NCI-H2107 treated with DMSO at 0.1 percent for 48 hours (cell line): Measurements from ENCODE around the gene MOK.

Source experiments
- DNase-seq: peaks from one replicate; lab custom pipeline; 2025; ENCODE audit not compliant: unreplicated experiment; lab: John Stamatoyannopoulos, UW

MOK gene

DNA sequence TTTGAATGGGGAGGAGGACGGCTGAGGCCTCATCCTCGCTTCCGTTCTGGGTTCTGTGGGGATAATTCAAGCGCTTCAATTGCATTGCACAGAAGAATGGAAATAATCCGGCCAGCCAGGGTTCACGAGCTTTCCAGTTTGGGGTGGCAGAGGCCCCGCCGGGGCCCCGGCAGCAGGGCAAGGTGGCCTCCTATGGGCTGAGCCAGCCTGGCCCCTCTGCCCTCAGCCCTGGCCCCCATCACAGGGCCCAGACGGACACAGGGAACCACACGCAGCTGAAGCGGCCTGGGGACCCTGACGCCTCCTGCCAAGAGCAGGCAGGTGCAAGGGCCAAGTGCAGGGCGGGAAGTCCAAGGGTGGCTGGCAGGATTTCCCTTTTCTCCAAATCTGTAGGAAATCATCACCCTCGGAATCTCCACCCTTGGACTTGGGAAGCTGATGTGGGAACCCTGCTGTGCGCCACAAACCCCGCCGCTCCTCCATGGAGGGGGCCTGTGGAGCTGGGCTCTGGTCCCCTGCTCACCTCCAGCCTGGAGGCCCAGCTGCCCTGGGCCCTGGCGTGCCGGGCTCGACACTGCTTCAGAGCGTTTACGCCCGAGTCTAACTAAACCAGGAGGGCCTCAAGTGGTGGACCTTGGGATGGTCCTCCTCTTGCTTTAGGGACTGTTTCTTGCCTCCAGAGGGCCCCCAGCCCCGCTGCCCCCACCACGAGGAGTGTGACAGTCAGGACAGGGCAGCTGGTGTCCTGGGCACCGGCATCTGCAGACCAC, 78.4 kb downstream of the MOK start:
- no peak for DNase-seq

DNA sequence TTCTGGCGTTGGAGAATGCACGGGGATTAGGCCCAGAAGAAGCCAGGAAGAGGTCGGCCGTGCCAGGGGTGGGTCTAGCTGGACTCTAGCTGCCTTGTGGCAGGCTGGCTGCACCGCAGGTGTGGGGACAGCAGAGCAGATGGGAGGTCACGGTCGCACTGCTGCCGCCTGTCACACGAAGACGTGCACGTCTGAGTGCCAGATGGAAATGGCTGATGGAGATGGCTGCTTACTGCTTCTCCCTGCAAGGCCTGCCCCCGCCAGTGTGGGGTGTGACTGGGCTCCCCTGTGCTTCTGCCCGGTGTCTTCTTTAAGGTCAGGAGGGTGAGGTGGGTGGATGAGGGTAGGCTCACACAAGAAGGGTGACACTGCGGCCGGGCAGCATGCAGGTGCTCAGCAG, 79.0 kb downstream of the MOK start:
- DNase-seq, result no peak

DNA sequence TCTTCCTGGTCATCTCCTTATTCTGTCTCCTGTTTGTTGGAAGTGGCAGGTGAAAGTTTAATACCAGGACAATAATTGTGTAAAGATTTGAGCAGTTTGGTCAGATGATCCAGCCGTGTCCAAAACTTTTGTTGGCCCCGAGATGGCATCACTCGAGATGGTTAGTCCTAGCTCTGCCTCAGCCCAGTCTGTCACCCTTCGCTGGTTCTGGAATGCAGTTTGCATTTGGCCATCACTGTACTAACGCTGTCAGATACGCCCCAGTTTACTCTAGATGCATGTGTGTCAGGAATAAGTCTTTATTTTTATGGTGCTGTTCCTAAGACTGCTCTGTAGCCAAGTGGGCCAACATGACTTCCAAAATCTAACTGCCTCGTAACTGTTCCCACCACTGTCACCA, 79.6 kb downstream of the MOK start:
- no peak for DNase-seq

DNA sequence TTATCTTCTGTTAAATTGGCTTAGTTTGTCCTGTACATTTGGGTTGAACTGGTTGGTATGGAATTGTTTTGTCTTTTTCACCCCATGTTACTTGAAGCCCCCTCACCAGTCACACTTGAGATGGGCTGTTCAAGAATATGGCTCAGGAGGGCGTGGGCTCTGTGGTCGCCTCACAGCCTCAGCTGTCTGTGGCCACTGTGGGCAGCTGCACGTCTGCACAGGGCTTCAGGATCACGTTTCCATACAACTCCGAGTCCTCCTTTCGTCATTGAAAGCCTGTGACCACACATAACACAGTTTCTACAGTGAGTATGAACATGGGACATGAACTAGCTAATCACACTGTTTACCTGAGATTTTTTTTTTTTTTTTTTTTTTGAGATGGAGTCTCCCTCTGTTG, 81.3 kb downstream of the MOK start:
- DNase-seq, result no peak

DNA sequence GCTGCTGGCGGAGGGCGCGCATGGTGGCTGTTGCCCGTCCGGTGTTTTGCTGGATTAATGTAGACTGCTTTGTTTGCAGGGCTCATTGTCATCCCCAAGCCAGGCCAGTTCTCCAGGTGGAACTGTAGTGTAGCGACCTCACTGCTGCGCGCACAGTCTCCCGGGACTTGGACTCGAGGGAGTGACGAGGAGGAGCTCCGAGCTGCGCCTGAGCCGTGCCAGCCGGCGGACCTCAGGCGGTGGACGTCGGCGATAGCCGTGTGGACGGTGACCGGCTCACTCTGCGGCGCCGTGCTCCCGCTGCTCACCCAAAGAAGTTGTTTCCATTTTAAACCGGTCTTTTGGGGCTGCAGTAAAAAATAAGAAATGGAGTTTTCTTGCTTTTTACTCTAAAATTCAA, 82.2 kb downstream of the MOK start:
- DNase-seq, result no peak

DNA sequence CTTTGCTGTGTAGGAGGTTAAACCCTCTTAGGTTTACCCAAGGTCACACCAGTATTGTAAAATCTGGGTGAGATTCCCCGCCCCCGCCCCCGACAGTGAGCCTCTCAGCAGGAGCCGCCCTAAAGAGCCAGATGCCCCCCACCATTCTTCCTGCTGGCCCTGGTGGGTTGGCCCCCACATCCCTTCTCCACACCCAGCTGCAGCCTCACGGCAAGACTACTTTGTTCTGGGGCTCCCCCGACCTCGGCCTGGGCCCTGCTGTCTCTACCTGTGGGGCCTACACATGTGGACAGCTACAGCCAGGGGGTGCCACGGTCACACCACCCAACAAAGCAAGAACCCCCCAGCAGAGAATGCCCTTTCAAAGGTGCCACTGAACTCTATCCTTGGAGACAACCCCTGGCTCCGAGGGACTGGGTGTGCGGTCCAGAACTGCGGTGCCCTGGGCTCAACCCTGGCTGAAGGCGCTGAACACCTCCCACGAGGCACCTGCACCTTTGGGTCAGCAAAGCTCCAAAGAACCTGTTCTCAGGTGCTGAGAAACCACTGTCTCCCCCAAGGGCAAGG, 82.9 kb downstream of the MOK start:
- no peak for DNase-seq

DNA sequence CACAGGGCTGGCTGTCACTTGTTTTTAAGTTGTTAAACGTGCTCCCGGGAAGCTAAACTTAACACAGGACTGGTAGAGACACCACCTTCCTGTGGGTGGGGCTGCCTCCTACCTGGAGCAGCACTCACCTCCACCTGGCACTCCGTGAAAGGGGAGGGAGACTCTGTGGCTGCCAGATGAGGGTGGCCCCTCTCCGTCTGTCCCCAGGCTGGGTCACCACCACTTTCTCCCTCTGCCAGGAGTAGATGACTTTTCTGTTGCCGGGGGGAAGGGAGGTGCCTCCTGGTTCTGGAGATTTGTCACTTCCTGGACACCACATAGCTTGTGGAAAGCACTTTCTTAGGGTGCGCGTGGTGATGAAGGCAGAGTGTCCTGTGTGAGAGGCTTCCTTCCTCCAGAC, 83.9 kb downstream of the MOK start:
- no peak for DNase-seq

DNA sequence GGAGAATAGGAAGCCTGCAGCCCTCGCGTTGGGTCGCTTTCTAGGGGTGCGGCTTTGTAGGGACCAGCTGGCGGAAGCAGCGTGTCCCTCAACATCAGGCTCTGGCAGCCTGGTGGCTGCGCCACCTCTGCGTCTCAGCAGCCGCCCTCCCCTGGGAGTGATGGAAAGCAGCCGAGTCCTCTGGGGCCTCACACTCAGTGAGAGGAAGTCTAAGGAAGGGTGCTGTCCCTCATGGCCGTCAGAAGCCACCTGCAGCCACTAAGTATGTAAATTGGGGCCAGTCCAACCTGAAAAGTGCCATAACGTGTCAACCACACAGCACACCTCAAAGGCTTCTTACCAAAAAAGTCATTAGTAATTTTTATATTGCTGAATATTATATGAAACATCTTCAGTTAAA, 84.9 kb downstream of the MOK start:
- DNase-seq, result peak; percentile 83

DNA sequence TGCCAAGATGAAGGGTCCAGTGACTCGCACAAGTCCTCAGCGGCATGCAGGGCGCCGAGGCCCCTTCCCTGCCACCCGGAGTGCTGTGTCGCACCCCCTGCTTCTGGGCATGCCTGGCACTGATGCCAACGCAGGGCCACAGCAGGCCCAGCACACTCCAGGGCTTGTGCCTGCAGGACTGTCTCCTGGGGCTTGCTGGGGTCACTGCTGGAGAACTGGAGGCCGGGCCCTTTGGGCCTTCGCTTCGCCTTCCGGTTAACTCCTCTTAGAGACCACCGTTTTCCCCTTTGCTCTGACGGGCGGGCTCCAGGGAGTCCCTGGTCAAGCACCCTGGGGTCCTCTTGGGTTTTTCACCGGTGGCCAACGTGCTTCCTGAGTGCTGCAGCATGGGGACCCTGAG, 85.6 kb downstream of the MOK start:
- no peak for DNase-seq

DNA sequence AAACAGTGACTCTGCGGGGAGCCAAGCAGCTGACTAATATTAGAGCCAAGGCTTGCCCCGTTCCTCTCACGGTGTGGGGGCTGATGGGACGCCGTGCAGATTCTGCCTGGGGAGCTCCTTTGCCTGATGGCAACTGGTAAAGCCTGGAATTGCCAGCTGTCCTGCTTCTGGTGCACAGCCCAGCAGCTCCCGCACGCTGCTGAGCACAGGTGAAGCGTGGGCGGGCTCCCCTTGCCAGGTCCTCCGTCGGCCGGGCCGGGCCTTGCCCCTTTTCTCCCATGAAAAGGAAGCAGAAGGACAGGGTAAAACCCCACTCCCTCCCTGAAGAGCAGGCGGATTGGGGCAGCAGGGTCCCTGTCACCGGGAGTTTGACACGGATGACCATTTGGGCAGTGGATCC, 86.3 kb downstream of the MOK start:
- DNase-seq, result no peak

DNA sequence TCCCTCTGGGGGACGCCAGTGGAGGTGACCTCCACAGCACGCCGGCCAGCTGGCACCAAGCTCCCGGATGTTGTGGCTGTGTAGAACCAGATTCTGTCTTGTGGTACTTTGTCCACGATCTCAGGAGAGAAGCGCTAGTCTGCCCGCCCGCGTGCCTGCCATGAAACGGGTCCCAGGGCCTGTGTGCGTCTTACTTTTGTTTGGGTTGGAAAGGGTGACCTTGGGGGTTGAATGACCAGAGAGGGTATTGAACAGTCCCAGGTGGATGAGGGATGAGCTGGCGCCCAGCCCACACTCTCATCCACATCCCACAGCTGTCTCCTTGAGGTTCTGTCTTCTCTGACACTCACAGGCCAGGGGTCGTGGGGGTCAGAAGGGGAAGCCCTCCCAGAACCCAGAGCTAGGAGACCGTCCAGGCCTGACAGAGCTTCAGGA, 87.0 kb downstream of the MOK start:
- no peak for DNase-seq

DNA sequence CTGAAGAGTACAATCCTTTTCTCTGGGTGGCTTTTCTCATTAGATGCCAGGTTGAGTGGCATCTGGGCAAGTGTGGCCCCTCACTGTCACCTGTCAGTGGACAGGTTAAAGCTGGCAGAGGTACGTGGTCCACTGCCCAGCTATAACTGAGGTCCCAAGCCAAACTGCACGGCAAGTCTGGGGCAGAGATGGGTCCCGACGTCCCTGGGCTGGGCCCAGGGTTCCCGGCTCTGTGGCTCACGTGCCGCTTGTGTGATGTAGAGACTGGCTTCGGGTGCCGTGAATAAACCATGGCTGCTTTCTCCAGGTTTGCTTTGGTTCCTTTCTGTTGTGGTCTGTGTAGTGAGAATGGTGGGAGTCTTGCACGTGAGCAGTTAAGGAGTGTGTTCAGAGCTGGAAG, 87.6 kb downstream of the MOK start:
- no peak for DNase-seq

DNA sequence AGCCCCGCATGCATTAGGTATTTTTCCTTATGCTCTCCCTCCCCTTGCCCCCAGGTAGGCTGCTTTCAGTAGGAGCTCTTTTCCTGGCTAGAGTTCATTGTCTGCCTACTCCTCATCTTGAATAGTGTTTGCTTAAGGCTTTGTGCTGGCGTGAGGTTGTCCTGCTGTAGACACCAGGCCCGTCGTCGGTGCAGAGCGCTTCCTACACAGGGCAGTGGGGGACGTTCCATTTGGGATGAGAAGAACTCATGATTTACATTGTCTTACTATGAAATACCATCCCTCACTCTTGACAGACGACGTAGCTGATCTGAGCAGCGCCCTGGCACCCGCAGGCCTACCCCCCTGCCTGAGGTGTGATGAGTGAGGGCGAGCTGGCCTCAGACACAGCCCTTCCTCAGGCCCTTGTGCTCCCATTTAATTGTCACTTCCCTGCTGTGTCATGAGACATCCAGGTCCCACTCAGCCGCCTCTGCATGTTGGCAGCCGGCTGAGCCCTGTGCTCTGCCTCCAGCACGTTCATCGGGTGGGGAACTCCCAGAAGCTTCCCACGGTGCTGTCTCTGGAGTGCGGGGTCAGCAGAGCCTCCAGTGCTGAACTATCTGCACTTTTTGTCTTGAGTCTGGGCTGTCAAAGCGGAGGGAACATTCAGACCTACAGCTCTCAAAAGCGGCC, 89.3 kb downstream of the MOK start:
- DNase-seq, result peak; percentile 72

DNA sequence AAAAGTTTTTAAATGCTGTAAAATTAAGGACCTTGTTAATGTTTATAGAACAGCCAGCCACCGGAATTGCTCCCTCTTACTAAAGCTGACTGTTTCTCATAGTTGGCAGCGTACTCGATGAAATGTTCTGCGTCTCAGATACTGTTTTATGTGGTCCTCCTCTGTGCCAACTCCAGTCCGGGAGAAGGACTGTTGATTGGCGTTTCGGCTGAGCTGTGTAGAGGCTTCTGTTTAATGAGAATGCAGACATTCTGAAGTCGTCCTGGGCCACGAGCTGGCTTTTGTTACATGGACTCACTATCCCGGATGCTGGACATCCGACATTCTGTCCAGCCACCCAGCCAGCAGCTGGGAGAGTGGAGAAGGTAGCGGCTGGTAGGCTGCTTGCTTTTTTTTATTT, 89.9 kb downstream of the MOK start:
- DNase-seq, result no peak

DNA sequence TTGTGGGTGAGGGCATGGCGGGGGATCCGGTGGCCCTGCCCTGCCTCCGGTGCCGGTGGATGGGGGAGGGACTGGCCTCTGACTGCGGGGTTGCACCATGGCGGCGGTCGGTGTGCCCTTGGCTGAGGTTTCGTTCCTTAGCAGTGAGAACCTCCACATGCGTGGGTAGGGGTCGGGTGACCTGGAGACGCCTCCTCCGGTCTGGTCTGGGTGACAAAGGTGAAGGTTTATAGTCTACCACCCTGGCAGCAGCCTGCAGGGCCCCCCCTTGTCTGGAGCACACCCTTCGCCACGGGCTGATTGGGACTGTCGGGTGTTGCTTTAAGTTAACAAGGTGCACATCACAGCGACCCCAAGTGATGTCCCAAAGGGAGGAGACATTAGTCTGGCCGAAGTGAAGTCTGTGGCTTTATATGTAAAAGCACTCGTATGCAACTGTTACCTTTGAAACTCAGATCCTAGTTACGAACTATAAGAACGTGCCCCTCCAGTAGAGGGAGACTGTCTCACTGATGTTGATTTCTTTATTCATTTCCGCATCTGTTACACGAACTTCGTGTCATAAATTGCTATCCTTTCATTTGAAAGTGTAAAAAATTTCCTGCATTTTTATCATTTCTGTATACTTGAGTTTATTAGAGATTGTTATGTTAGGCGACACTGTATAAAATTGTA, 90.8 kb downstream of the MOK start:
- no peak for DNase-seq

DNA sequence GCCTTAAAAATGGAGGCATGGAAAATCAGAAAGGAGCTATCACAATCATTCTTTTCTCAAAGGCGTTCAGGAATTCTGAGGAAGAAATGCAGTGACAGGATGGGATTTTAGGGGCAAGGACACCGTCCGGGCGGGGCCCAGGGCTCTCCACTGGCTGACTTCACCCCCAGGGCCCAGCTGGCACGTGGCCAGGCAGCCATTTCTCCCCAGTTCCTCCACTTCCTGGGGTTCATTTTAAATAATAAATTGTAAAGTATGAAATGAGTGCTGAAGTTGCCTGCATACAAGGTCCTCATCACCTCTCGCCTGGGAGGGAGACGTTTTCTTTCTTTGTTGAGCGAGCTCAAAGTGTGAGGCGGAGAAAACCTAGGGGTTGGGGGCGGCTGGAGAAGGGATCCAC, 91.5 kb downstream of the MOK start:
- DNase-seq, result no peak

DNA sequence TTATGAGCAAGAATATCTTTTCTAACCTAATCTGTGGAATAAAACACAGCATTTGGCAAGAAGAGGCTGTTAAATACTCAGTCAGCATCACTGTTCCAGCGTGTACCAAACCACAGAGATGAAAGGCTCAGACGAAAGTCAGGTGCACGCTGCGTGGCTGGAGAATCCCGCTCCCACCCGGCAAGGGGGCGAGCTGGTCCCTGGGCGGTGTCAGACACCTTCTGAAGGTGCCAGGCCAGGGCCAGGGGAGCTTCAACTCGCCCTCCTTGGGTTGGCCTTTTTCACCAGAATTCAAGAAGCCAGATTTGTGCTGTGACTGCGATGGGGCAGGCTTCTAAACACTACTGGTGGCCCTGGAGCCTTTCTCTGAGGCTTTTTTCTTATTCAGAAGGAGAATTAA, 92.1 kb downstream of the MOK start:
- DNase-seq, result no peak

DNA sequence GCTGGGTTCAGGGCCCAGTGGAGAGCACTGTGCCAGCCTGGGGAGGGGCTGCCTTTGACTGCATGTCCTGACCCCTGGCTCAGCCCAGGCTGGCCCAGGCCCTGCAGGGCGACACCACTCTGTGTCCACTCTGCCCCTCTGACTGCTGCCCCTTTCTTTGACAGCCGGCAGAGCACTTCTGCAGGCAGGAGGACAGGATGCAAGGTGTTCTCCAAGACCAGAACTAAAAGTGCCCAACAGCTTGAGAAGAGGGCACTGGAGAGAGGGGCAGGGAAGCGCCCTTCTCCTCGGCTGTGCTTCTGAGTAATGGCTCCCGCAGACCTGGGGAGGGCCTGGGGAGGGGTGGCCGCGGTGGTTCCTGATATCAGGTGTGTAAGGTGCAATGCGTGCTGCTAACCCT, 92.6 kb downstream of the MOK start:
- DNase-seq, result no peak

DNA sequence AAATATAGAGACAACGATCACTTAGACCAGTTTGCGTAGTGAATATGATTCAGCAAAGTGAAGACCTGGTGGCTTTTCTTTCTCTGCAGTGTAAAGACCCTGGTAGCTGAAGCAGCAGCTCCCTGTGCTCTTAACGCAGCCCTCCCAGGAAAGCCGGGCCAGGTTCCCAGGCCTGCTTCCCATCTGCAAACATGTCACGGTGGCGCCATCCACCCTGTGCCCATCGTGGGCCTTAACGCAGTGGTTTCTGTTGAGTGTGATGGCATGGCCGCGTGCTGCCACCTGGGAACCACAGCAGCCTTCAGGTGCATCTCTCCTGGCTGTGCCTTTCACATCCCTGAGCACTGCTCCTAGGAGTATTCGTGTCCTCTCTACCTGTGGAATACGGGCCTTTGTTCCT, 93.7 kb downstream of the MOK start:
- no peak for DNase-seq

DNA sequence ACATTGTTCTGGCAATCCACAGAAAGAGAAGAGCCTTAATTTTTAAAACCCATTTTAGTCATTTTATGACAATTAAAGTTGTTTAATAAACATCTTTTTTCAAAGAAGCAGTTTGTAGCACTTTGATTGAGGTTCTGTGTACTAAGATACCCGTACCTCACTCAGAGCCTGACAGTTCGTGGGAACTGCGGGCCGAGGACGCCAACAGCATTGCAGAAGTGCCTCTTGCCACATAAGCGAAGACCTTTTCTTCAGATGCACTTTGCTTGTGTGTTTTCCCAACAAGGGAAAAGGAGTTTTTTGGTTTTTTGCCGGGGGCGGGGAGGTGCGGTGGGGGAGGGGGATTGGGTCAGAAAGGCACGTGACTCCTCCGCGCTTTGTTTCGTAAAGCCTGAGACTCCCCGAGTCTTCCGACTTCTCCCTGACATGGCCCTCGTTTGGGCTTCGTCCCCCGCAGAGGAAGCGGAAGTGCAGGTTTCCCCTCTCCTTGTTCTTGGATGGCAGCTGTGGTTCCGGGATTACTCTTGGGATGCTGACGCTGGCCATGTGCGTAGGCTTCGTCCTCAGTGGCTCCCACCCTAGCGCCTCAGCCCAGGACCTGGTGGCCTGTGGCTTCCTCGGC, 94.4 kb downstream of the MOK start:
- DNase-seq, result no peak

DNA sequence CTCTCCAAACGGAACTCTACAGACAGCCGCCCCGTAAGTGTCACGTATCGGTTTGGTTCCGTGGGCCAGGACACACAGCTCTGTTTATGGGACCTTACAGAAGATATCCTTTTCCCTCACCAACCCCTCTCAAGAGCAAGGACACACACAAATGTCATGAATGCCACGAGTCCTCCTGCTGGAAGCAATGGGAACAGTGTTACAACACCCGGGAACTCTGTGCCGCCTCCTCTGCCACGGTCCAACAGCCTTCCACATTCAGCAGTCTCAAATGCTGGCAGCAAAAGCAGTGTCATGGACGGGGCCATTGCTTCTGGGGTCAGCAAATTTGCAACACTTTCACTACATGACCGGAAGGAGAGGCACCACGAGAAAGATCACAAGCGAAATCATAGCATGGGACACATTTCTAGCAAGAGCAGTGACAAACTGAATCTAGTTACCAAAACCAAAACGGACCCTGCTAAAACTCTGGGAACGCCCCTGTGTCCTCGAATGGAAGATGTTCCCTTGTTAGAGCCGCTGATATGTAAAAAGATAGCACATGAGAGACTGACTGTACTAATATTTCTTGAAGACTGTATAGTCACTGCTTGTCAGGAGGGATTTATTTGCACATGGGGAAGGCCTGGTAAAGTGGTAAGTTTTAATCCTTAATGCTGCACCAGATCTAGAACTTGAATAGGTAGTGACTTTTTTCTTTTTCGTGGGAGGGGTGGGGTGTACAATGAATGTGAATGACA, 95.6 kb downstream of the MOK start:
- DNase-seq, result no peak
